Heart left ventricle (tissue), 13 donors: ENCODE data around the gene SEMA6A.

Source experiments
- POLR2A ChIP-seq, 2 donors: fragments of 450-650 bp; IDR thresholded peaks; one replicate each; pipeline ENCODE4 v1.6.1; 2017; ENCODE audit warnings: antibody characterized with exemption in 2 of 2, mild to moderate bottlenecking in 2 of 2, moderate library complexity in 2 of 2
- TF ChIP-seq, protein P1 (sequence below), 12 donors: fragments of 200-600 bp; sonication (generic) in 4 of 12; IDR thresholded peaks; one replicate each; pipeline versions ENCODE4 v1.5.0 to v1.8.0; 2018 to 2022; ENCODE audit warnings: antibody characterized with exemption in 12 of 12, mild to moderate bottlenecking in 5 of 12
- donor health status: ischemic (EF 13 %, LVEDD 7.1; RV severe dilation, severe dysfunction).
- donor health status: DM: no; HTN: yes; CAD: no.
- donor health status: DM: no; HTN: no; CAD: no.
- donor health status: ischemic (EF 25% LVEDD 6.9; RV normal size, moderate dysfunction).
- donor health status: ischemic (EF 25% LVEDD 5.7; RV mildly dilated, moderate dysfunction).
- donor health status: ischemic (EF 35%, LVEDD 5.7; RV mildly dilated, moderate dysfunction).
- donor health status: nonischemic (EF 11% LVEDD 7.7; RV severe dilation, severe dysfunction).
- donor health status: DM: yes; HTN: yes; CAD: no.
- donor health status: PGD.
- donor health status: ischemic (EF 29% LVEDD 5.4; RV normal size, mild dysfunction).
- donor health status: nonischemic (EF 23%, LVEDD 6.1; RV moderate dilation, normal function).

DNA sequence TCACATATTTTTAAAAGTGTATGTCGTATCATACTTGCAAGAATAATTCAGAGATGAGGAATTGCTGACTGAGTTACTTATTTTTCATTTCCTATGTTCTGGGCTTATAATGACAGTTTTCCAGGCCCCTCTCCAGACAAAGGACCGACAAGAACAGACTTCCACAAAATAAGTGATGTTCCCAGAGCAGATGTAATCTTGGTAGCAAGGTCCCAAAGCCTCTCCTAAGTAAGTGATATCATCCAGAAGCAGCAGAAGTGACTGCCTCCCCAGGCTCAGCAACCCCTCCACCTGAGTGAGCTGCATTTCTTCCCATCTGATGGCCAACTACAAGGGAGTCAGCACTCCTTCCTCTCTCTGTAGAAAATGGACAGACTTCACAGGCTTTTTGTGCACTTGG is 57.1 kb downstream of the SEMA6A start:
- TF ChIP-seq, protein P1, sequence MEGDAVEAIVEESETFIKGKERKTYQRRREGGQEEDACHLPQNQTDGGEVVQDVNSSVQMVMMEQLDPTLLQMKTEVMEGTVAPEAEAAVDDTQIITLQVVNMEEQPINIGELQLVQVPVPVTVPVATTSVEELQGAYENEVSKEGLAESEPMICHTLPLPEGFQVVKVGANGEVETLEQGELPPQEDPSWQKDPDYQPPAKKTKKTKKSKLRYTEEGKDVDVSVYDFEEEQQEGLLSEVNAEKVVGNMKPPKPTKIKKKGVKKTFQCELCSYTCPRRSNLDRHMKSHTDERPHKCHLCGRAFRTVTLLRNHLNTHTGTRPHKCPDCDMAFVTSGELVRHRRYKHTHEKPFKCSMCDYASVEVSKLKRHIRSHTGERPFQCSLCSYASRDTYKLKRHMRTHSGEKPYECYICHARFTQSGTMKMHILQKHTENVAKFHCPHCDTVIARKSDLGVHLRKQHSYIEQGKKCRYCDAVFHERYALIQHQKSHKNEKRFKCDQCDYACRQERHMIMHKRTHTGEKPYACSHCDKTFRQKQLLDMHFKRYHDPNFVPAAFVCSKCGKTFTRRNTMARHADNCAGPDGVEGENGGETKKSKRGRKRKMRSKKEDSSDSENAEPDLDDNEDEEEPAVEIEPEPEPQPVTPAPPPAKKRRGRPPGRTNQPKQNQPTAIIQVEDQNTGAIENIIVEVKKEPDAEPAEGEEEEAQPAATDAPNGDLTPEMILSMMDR (IDR thresholded peaks at IDR 0.05), result no peak
- TF ChIP-seq POLR2A (IDR thresholded peaks at IDR 0.05), result no peak
